ENCODE results near the gene LPCAT2.

- no peak for TF ChIP-seq RAD21 (conservative IDR thresholded peaks at IDR 0.05)
- TF ChIP-seq POLR2AphosphoS5 (IDR thresholded peaks at IDR 0.05) = no peak
- no peak for TF ChIP-seq EP300 (conservative IDR thresholded peaks at IDR 0.05; ENCODE audit: poor library complexity, severe bottlenecking)
- TF ChIP-seq MXI1 (conservative IDR thresholded peaks at IDR 0.05; ENCODE audit: poor library complexity, severe bottlenecking) = no peak
- TF ChIP-seq CTCF (IDR thresholded peaks at IDR 0.05; ENCODE audit: poor library complexity, severe bottlenecking) = no peak
- TF ChIP-seq EZH2 (IDR thresholded peaks at IDR 0.05; ENCODE audit: borderline replicate concordance, insufficient read depth, low read length, poor library complexity, severe bottlenecking) = no peak
- TF ChIP-seq REST (IDR thresholded peaks at IDR 0.05; ENCODE audit: borderline replicate concordance) = no peak
- no peak for TF ChIP-seq SMC3 (conservative IDR thresholded peaks at IDR 0.05; ENCODE audit: poor library complexity)
- TF ChIP-seq TAF1 (IDR thresholded peaks at IDR 0.05; ENCODE audit: low read depth) = no peak
Observed at GRCh38 chr16:55487048-55487803, 21.6 kb upstream of the LPCAT2 start.

All from neural cell (in vitro differentiated cells).